Mesenchymal stem cell (in vitro differentiated cells and primary cell): Measurements from ENCODE around the gene TIGAR.

Source experiments
- DNase-seq: peaks from one replicate; pipeline ENCODE4 v3.0.0-alpha.2; 2013
- H2AFZ ChIP-seq: one replicate; pipeline ENCODE4 v1.6.1; 2013; ENCODE audit warnings: low read depth, mild to moderate bottlenecking, control low read depth, inconsistent platforms, low read length, moderate library complexity
- H2AK5ac ChIP-seq: 2 replicates; pipeline ENCODE4 v1.6.1; 2013; ENCODE audit warnings: low read length, moderate library complexity, mild to moderate bottlenecking, inconsistent platforms; ENCODE audit not compliant: severe bottlenecking
- H2BK120ac ChIP-seq: one replicate; pipeline ENCODE4 v1.6.1; 2013; ENCODE audit warnings: low read depth, mild to moderate bottlenecking, inconsistent platforms, low read length, moderate library complexity
- H2BK12ac ChIP-seq, 2 experiments: one replicate each; pipeline ENCODE4 v1.6.1; 2013; ENCODE audit warnings: inconsistent platforms in 2 of 2, low read length in 2 of 2, mild to moderate bottlenecking in 2 of 2, moderate library complexity in 2 of 2, control low read depth in 1 of 2
- H2BK15ac ChIP-seq: one replicate; pipeline ENCODE4 v1.6.1; 2013; ENCODE audit warnings: mild to moderate bottlenecking, low read depth, inconsistent platforms; ENCODE audit not compliant: poor library complexity, severe bottlenecking
- H2BK5ac ChIP-seq: 2 replicates; pipeline ENCODE4 v1.6.1; 2013; ENCODE audit warnings: low read depth, mild to moderate bottlenecking, low read length, control low read depth, inconsistent platforms; ENCODE audit not compliant: poor library complexity, severe bottlenecking
- H3K14ac ChIP-seq, 2 experiments: one replicate each; pipeline ENCODE4 v1.6.1; 2013; ENCODE audit warnings: inconsistent platforms in 2 of 2, low read length in 2 of 2, control low read depth in 1 of 2, mild to moderate bottlenecking in 1 of 2, moderate library complexity in 1 of 2
- H3K18ac ChIP-seq, 2 experiments: one replicate each; pipeline ENCODE4 v1.6.1; 2013; ENCODE audit warnings: inconsistent platforms in 2 of 2, low read length in 2 of 2, control low read depth in 1 of 2, low read depth in 1 of 2, mild to moderate bottlenecking in 1 of 2
- H3K23ac ChIP-seq, 2 experiments: one replicate each; pipeline ENCODE4 v1.6.1; 2013; ENCODE audit warnings: inconsistent platforms in 2 of 2, low read length in 2 of 2, mild to moderate bottlenecking in 2 of 2, moderate library complexity in 2 of 2, control low read depth in 1 of 2
- H3K27ac ChIP-seq: 2 replicates; pipeline ENCODE4 v1.5.1; 2013; ENCODE audit warnings: mild to moderate bottlenecking, moderate library complexity, low read length, control low read depth, inconsistent platforms; ENCODE audit not compliant: poor library complexity, severe bottlenecking
- H3K27me3 ChIP-seq, 2 experiments: 2 replicates each; pipeline versions ENCODE4 v1.6.1 to v1.7.0; 2013; ENCODE audit warnings: low read length in 2 of 2, mild to moderate bottlenecking in 2 of 2, moderate library complexity in 2 of 2, control low read depth in 1 of 2, inconsistent platforms in 1 of 2; ENCODE audit not compliant: control insufficient read depth in 1 of 2, insufficient read depth in 1 of 2
- H3K36me3 ChIP-seq, 2 experiments: 2 replicates each; pipeline versions ENCODE4 v1.6.1 to v1.7.0; 2013; ENCODE audit warnings: low read length in 2 of 2, control low read depth in 1 of 2, inconsistent platforms in 1 of 2, low read depth in 1 of 2, mild to moderate bottlenecking in 1 of 2; ENCODE audit not compliant: insufficient read depth in 2 of 2, control insufficient read depth in 1 of 2
- H3K4ac ChIP-seq, 2 experiments: one replicate each; pipeline ENCODE4 v1.6.1; 2013; ENCODE audit warnings: inconsistent platforms in 2 of 2, low read length in 2 of 2, mild to moderate bottlenecking in 2 of 2, moderate library complexity in 2 of 2, control low read depth in 1 of 2, low read depth in 1 of 2
- H3K4me1 ChIP-seq: 2 replicates; pipeline ENCODE4 v1.6.1; 2013; ENCODE audit warnings: low read depth, low read length, control low read depth; ENCODE audit not compliant: control insufficient read depth, insufficient read depth
- H3K4me2 ChIP-seq: 2 replicates; pipeline ENCODE4 v1.6.1; 2013; ENCODE audit warnings: low read length, mild to moderate bottlenecking, inconsistent platforms; ENCODE audit not compliant: poor library complexity, severe bottlenecking
- H3K4me3 ChIP-seq, 2 experiments: 2 replicates each; pipeline versions ENCODE4 v1.5.1 to v1.7.0; 2013; ENCODE audit warnings: low read length in 2 of 2, mild to moderate bottlenecking in 2 of 2, control low read depth in 1 of 2, low read depth in 1 of 2; ENCODE audit not compliant: insufficient read depth in 1 of 2
- H3K79me1 ChIP-seq: replicated peaks from 2 replicates; pipeline ENCODE4 v1.6.1; 2013; ENCODE audit warnings: mild to moderate bottlenecking, control low read depth, low read length, inconsistent platforms; ENCODE audit not compliant: poor library complexity, severe bottlenecking
- H3K9ac ChIP-seq: 2 replicates; pipeline ENCODE4 v1.7.0; 2013; ENCODE audit warnings: mild to moderate bottlenecking, low read length, moderate library complexity
- H3K9me3 ChIP-seq: 2 replicates; pipeline ENCODE4 v1.7.0; 2013; ENCODE audit warnings: mild to moderate bottlenecking, low read length; ENCODE audit not compliant: control insufficient read depth
- H4K8ac ChIP-seq: one replicate; pipeline ENCODE4 v1.6.1; 2013; ENCODE audit warnings: inconsistent platforms, mild to moderate bottlenecking, low read length, moderate library complexity
- H4K91ac ChIP-seq: one replicate; pipeline ENCODE4 v1.6.1; 2013; ENCODE audit warnings: mild to moderate bottlenecking, low read length, inconsistent platforms
- whole genome bisulfite sequencing: methylation state at CpG from one replicate; pipeline ENCODE4 v1.1.7; 2013; ENCODE audit warnings: mixed read lengths; 5-methylcytosine and 5-hydroxymethylcytosine counted together

Gene TIGAR

GRCh38 chr12:4300883-4301282 lies 20.1 kb upstream of the TIGAR start:
- Histone ChIP-seq H3K27ac (no peak overlapping the region), H2BK15ac (no peak overlapping the region), H3K4me1 (no peaks in the 10 kb centered on the region), H2BK120ac (no peak overlapping the region), H3K9ac (no peak overlapping the region), H2BK12ac (no peak overlapping the region), H4K91ac (no peak overlapping the region), H2BK5ac (no peak overlapping the region), H3K4ac (no peak overlapping the region), H3K79me1 (peaks cover 6% of the 10 kb centered on the region), H3K4me3 (no peak overlapping the region), H2AFZ (no peak overlapping the region), H3K27me3 (peaks cover 5 to 25% of the 10 kb centered on the region in 2 experiments), H4K8ac (no peak overlapping the region), H3K4me2 (no peak overlapping the region), H3K18ac (no peak overlapping the region), H3K23ac (no peak overlapping the region), H3K14ac (no peak overlapping the region), H3K9me3 (no peaks in the 10 kb centered on the region), H2AK5ac (no peak overlapping the region), H3K36me3 (peaks cover 51 to 83% of the 10 kb centered on the region in 2 experiments)
- 97% methylated on average over 5 of the region's 5 CpGs for WGBS
- no peak for DNase-seq

- Histone ChIP-seq H3K14ac (no peak overlapping the region), H3K79me1 (peaks cover 4% of the 10 kb centered on the region), H4K91ac (no peak overlapping the region), H3K4me1 (no peaks in the 10 kb centered on the region), H3K4ac (no peak overlapping the region), H3K27me3 (peaks cover 5 to 30% of the 10 kb centered on the region in 2 experiments), H3K23ac (no peak overlapping the region), H3K9me3 (no peaks in the 10 kb centered on the region), H4K8ac (no peak overlapping the region), H2AFZ (no peak overlapping the region), H2BK5ac (no peak overlapping the region), H3K4me2 (no peak overlapping the region), H3K27ac (no peak overlapping the region), H3K4me3 (no peak overlapping the region), H2BK12ac (no peak overlapping the region), H3K9ac (no peak overlapping the region), H2AK5ac (no peak overlapping the region), H3K18ac (no peak overlapping the region), H2BK120ac (no peak overlapping the region), H2BK15ac (no peak overlapping the region), H3K36me3 (peaks cover 45 to 73% of the 10 kb centered on the region in 2 experiments)
- 95% methylated on average over 11 of the region's 11 CpGs for WGBS
- no peak for DNase-seq
Observed at GRCh38 chr12:4301932-4302501, 19.0 kb upstream of the TIGAR start.

- Histone ChIP-seq H3K4me1 (peaks cover 3% of the 10 kb centered on the region), H2BK15ac (no peak overlapping the region), H3K18ac (no peak overlapping the region), H3K23ac (no peak overlapping the region), H2BK12ac (no peak overlapping the region), H3K27me3 (peaks cover 5 to 30% of the 10 kb centered on the region in 2 experiments), H3K36me3 (peaks cover 41 to 69% of the 10 kb centered on the region in 2 experiments), H3K14ac (no peak overlapping the region), H4K91ac (no peak overlapping the region), H3K4me2 (no peak overlapping the region), H3K4me3 (no peak overlapping the region), H2BK5ac (no peak overlapping the region), H3K9me3 (no peaks in the 10 kb centered on the region), H3K79me1 (peaks cover 4% of the 10 kb centered on the region), H3K4ac (no peak overlapping the region), H2AFZ (no peak overlapping the region), H4K8ac (no peak overlapping the region), H2AK5ac (no peak overlapping the region), H2BK120ac (no peak overlapping the region), H3K27ac (no peak overlapping the region), H3K9ac (no peak overlapping the region)
- no peak for DNase-seq
- 92% methylated on average over 3 of the region's 8 CpGs for WGBS
Observed at GRCh38 chr12:4302881-4303280, 18.1 kb upstream of the TIGAR start.

- H3K27me3 ChIP-seq, result peaks cover 5 to 30% of the 10 kb centered on the region in 2 experiments
- H3K4me1 ChIP-seq, result peaks cover 8% of the 10 kb centered on the region
- no peak overlapping the region for H2BK120ac ChIP-seq
- no peak overlapping the region for H3K9ac ChIP-seq
- DNase-seq, result no peak
- H2AFZ ChIP-seq, result no peak overlapping the region
- H2BK12ac ChIP-seq, result no peak overlapping the region
- H3K18ac ChIP-seq, result no peak overlapping the region
- no peak overlapping the region for H2BK15ac ChIP-seq
- no peak overlapping the region for H2AK5ac ChIP-seq
- H3K4me2 ChIP-seq, result no peak overlapping the region
- H3K36me3 ChIP-seq, result peaks cover 45 to 61% of the 10 kb centered on the region in 2 experiments
- no peak overlapping the region for H3K23ac ChIP-seq
- H3K4me3 ChIP-seq, result no peak overlapping the region
- WGBS, result 74% methylated on average over 3 of the region's 3 CpGs
- no peak overlapping the region for H3K27ac ChIP-seq
- peaks cover 4% of the 10 kb centered on the region for H3K79me1 ChIP-seq
- H3K4ac ChIP-seq, result no peak overlapping the region
- no peak overlapping the region for H4K8ac ChIP-seq
- no peak overlapping the region for H4K91ac ChIP-seq
- no peaks in the 10 kb centered on the region for H3K9me3 ChIP-seq
- no peak overlapping the region for H2BK5ac ChIP-seq
- H3K14ac ChIP-seq, result no peak overlapping the region
Observed at GRCh38 chr12:4303750-4304149, 17.3 kb upstream of the TIGAR start.
